Measurements from ENCODE around the gene TAP2.

The TAP2 gene

DNA sequence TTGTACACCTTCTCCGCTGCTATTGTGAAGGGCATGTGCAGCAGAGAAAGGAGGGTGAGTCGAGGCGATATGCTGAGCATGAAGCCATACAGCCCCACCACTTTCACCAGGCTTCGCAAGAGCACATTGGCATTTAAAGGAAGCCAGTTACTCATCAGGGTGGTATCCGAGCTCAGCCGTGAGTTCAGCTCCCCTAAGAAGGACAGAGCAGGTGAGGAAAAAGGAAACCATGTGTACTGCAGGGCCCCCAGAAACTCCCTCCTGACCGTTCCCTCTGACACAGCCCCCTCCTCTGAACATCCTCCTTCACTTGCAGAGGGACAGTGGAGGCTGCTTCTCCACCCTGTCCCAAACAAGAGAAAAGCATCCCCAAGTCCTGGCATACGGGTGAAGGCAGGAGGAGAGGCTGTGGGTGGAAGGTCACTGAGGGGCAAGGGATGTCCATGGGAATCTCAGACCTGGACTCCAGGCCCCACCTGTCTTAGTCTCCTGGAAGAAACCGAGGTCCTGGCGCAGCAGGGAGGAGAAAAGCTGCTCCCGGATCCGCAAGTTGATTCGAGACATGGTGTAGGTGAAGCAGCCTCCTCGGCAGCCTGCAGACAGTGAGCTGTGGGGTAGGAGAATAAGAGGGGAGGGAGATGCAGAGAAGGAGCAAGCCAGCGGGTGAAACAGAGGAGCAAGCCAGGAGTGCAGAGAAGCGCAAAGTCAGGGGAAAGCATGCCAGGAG is 3.2 kb downstream of the TAP2 start:
- Histone ChIP-seq H3K36me3 (replicated peaks) (peaks cover 32% of the 10 kb centered on the region), H3K27me3 (replicated peaks) (no peaks in the 10 kb centered on the region), H3K4me3 (ENCODE audit: low read depth, low read length) (no peak overlapping the region), H3K27ac (no peak overlapping the region)
- in situ Hi-C loops (cut with HindIII; ENCODE audit: low pct_ligation_motif_present, low sequenced_read_pairs), result no loop called here
- TF ChIP-seq CTCF (IDR thresholded peaks at IDR 0.05; ENCODE audit: low read depth, low read length, missing control alignments), result no peak
- DNase-seq, result no peak

GRCh38 chr6:32833664-32834063 is 4.9 kb downstream of the TAP2 start:
- TF ChIP-seq CTCF (IDR thresholded peaks at IDR 0.05; ENCODE audit: low read depth, low read length, missing control alignments), result no peak
- Histone ChIP-seq H3K4me3 (ENCODE audit: low read depth, low read length) (no peak overlapping the region), H3K27ac (no peak overlapping the region), H3K27me3 (replicated peaks) (no peaks in the 10 kb centered on the region), H3K36me3 (replicated peaks) (peaks cover 41% of the 10 kb centered on the region)
- in situ Hi-C loops (cut with HindIII; ENCODE audit: low pct_ligation_motif_present, low sequenced_read_pairs), result no loop called here
- no peak for DNase-seq

DNA sequence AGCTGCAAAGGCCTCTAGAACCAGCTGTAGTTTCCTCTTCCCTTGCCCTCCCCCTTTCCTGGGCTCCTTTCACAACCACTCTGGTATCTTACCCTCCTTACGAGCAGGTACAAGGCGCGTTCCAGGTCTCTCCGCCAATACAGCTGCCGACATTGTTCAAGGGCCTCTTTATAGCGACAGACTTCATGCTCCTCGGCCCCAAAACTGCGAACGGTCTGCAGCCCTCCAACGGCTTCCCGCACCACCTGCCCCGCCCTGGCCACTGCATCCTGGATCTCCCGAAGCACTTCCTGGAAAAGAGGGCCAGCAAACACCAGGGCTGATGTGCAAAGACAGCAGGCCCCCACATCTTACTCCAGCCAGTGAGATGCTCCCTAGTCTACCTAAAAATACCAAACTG is 6.0 kb downstream of the TAP2 start:
- Histone ChIP-seq H3K27ac (no peak overlapping the region), H3K4me3 (ENCODE audit: low read depth, low read length) (no peak overlapping the region), H3K27me3 (replicated peaks) (no peaks in the 10 kb centered on the region), H3K36me3 (replicated peaks) (peaks cover 41% of the 10 kb centered on the region)
- no peak for TF ChIP-seq CTCF (IDR thresholded peaks at IDR 0.05; ENCODE audit: low read depth, low read length, missing control alignments)
- DNase-seq, result no peak
- in situ Hi-C loops (cut with HindIII; ENCODE audit: low pct_ligation_motif_present, low sequenced_read_pairs), result no loop called here

DNA sequence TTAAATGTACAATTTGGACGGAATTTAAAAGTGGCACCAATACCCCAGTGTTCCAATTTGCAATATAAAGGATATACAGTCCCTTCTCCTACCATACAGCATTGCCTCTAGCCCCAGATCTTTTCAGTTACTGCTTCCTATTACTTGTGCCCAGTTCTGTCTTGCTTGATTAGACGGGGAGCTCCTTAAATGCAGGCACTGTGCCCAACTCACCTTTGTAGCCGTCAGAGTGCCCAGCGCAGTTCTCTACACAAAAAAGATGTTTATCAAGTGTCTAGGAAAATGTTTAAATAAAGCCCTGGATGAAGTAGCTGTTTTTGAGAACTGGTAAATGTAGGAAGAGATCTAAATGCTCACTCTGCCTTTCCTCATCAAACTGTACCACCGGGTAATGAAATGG is 7.6 kb downstream of the TAP2 start:
- no peak for TF ChIP-seq CTCF (IDR thresholded peaks at IDR 0.05; ENCODE audit: low read depth, low read length, missing control alignments)
- no peaks in the 10 kb centered on the region for H3K27me3 ChIP-seq (replicated peaks)
- peaks cover 37% of the 10 kb centered on the region for H3K36me3 ChIP-seq (replicated peaks)
- H3K27ac ChIP-seq, result no peak overlapping the region
- no peak overlapping the region for H3K4me3 ChIP-seq (ENCODE audit: low read depth, low read length)
- no peak for DNase-seq
- in situ Hi-C loops (cut with HindIII; ENCODE audit: low pct_ligation_motif_present, low sequenced_read_pairs), result no loop called here

DNA sequence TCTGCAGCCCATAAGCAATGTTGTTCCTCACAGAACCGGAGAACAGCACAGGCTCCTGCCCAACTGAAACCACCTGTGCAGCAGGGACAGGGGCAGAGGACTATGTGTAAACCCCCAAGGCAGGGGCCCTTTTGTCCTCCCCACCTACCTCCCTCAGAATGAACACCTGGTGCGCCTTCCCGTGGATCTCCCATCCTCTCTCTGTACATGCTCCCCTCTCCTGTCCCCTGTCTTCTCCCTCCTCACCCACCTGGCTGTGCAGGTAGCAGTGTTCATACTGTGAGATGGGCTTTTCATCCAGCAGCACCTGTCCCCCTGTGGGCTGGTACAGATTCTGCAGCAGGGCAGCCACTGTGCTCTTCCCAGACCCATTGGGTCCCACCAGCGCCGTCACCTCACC is 8.5 kb downstream of the TAP2 start:
- H3K27ac ChIP-seq, result no peak overlapping the region

More for the DNA sequence above, 8.5 kb downstream of the TAP2 start:
- Histone ChIP-seq H3K4me3 (ENCODE audit: low read depth, low read length) (no peak overlapping the region), H3K36me3 (replicated peaks) (peaks cover 37% of the 10 kb centered on the region), H3K27me3 (replicated peaks) (no peaks in the 10 kb centered on the region)
- in situ Hi-C loops (cut with HindIII; ENCODE audit: low pct_ligation_motif_present, low sequenced_read_pairs), result no loop called here
- no peak for TF ChIP-seq CTCF (IDR thresholded peaks at IDR 0.05; ENCODE audit: low read depth, low read length, missing control alignments)
- DNase-seq, result no peak
